ENCODE measurements around the gene BPGM.

- TF ChIP-seq, protein P1, sequence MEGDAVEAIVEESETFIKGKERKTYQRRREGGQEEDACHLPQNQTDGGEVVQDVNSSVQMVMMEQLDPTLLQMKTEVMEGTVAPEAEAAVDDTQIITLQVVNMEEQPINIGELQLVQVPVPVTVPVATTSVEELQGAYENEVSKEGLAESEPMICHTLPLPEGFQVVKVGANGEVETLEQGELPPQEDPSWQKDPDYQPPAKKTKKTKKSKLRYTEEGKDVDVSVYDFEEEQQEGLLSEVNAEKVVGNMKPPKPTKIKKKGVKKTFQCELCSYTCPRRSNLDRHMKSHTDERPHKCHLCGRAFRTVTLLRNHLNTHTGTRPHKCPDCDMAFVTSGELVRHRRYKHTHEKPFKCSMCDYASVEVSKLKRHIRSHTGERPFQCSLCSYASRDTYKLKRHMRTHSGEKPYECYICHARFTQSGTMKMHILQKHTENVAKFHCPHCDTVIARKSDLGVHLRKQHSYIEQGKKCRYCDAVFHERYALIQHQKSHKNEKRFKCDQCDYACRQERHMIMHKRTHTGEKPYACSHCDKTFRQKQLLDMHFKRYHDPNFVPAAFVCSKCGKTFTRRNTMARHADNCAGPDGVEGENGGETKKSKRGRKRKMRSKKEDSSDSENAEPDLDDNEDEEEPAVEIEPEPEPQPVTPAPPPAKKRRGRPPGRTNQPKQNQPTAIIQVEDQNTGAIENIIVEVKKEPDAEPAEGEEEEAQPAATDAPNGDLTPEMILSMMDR (IDR thresholded peaks at IDR 0.05; ENCODE audit: insufficient read depth, low read length, poor library complexity, severe bottlenecking) = no peak
- no peak for TF ChIP-seq EZH2phosphoT487 (conservative IDR thresholded peaks at IDR 0.05; ENCODE audit: low read length)
Measured at GRCh38 chr7:134696261-134696660, 49.6 kb downstream of the BPGM start.
